CD4-positive, alpha-beta memory T cell (primary cell): ENCODE measurements around the gene SHD. TPM values are rescaled to one million over a fixed set of nuclear protein-coding genes. Genes with fewer than 3 reads are reported as not detected.
"Not testable (repeated sequence)": the region's sequence is repeated elsewhere in the genome, so short reads cannot be mapped to it uniquely, and the experiment has no call there.

Source experiments
- CTCF ChIA-PET: fragments of 350-600 bp; sonication (Branson Sonifier 250); formaldehyde crosslinking; loops from one replicate; lab custom pipeline; 2021; ENCODE audit warnings: inconsistent platforms; ENCODE audit not compliant: partially characterized antibody; lab: Charles Lee
- POLR2A ChIA-PET: fragments of 350-600 bp; sonication (Branson Sonifier 250); formaldehyde crosslinking; loops from one replicate; lab custom pipeline; 2021; ENCODE audit not compliant: partially characterized antibody; lab: Charles Lee
- DNase-seq, 5 donors: peaks; one replicate each; pipeline versions ENCODE4 v3.0.0 to v3.0.0-alpha.2; 2020 to 2022; ENCODE audit warnings: mixed read lengths in 1 of 5
- H3K27ac ChIP-seq: one replicate; pipeline ENCODE4 v1.7.0; 2013; ENCODE audit warnings: low read depth, low read length
- H3K27me3 ChIP-seq: 2 replicates; pipeline ENCODE4 v1.7.0; 2013; ENCODE audit warnings: mild to moderate bottlenecking, low read length, moderate library complexity; ENCODE audit not compliant: insufficient read depth
- H3K36me3 ChIP-seq: 2 replicates; pipeline ENCODE4 v1.7.0; 2013; ENCODE audit warnings: mild to moderate bottlenecking, low read length, moderate library complexity; ENCODE audit not compliant: insufficient read depth
- H3K4me1 ChIP-seq: 2 replicates; pipeline ENCODE4 v1.7.0; 2013; ENCODE audit warnings: mild to moderate bottlenecking, low read length, moderate library complexity; ENCODE audit not compliant: insufficient read depth
- H3K4me3 ChIP-seq, 2 donors: one replicate each; pipeline ENCODE4 v1.7.0; 2013; ENCODE audit warnings: low read length in 2 of 2, mild to moderate bottlenecking in 1 of 2
- H3K9me3 ChIP-seq, 2 donors: one replicate each; pipeline ENCODE4 v1.7.0; 2013; ENCODE audit warnings: low read length in 2 of 2, control low read depth in 1 of 2; ENCODE audit not compliant: control insufficient read depth in 1 of 2
- H3K27ac Mint-ChIP-seq, 7 donors: one replicate each; pipeline ENCODE4 v1.8.0; 2020 to 2021; ENCODE audit warnings: mixed read lengths in 7 of 7, mild to moderate bottlenecking in 6 of 7, inconsistent platforms in 3 of 7, moderate library complexity in 3 of 7
- H3K27me3 Mint-ChIP-seq, 2 donors: one replicate each; pipeline ENCODE4 v1.8.0; 2020 to 2021; ENCODE audit warnings: mixed read lengths in 2 of 2
- H3K36me3 Mint-ChIP-seq, 2 donors: one replicate each; pipeline ENCODE4 v1.8.0; 2020 to 2021; ENCODE audit warnings: mixed read lengths in 2 of 2, inconsistent platforms in 1 of 2, mild to moderate bottlenecking in 1 of 2
- H3K4me1 Mint-ChIP-seq, 4 donors: one replicate each; pipeline ENCODE4 v1.8.0; 2020 to 2021; ENCODE audit warnings: mixed read lengths in 4 of 4, mild to moderate bottlenecking in 1 of 4
- H3K4me3 Mint-ChIP-seq, 8 donors: one replicate each; pipeline ENCODE4 v1.8.0; 2020 to 2021; ENCODE audit warnings: mixed read lengths in 8 of 8, mild to moderate bottlenecking in 7 of 8, moderate library complexity in 6 of 8, inconsistent platforms in 3 of 8
- H3K9me3 Mint-ChIP-seq, 8 donors: one replicate each; pipeline ENCODE4 v1.8.0; 2020 to 2021; ENCODE audit warnings: mixed read lengths in 8 of 8, mild to moderate bottlenecking in 5 of 8, inconsistent platforms in 3 of 8, moderate library complexity in 1 of 8
- intact Hi-C: fragments of 100-400 bp; cut with micrococcal nuclease; formaldehyde crosslinking; loops from one replicate; pipeline ENCODE4 v1.15.1; 2023
- polyA plus RNA-seq, 2 donors: library from polyadenylated mRNA; unstranded; fragments of 300-500 nt; fragmentation: Illumina TruSeq; gene quantifications; one replicate each; pipeline ENCODE4 v1.2.3, GENCODE V29; 2021
- total RNA-seq, 2 experiments: library from RNA; stranded (reverse); gene quantifications; one replicate each; pipeline ENCODE4 v1.2.3, GENCODE V29; 2021

The SHD gene
- total and polyA plus RNA-seq, 4 experiments from 2014 or later = 0.58 TPM; not detected in 3

- no peaks in the 10 kb centered on the region for H3K4me1 ChIP-seq
- Mint-ChIP-seq H3K4me1 (no peaks in the 10 kb centered on the region), H3K4me3 (no peak overlapping the region), H3K27ac (no peak overlapping the region), H3K9me3 (no peaks in the 10 kb centered on the region), H3K36me3 (no peaks in the 10 kb centered on the region), H3K27me3 (peaks cover 3 to 12% of the 10 kb centered on the region in 2 donors)
- ChIA-PET POLR2A (interaction anchor here (1.2 kb wide), 1 partner anchor 12 kb away, joined by 3 read pairs; the partner anchor contains the start of gene YJU2), CTCF (interaction anchor here (1.0 to 1.3 kb wide), 2 partner anchors 15 to 291 kb away, joined by 3 read pairs; no protein-coding TSS in a partner anchor)
- DNase-seq = no peak
- H3K36me3 ChIP-seq = no peaks in the 10 kb centered on the region
- no peak overlapping the region for H3K27ac ChIP-seq
- H3K9me3 ChIP-seq = no peaks in the 10 kb centered on the region
- H3K4me3 ChIP-seq = no peak overlapping the region
- intact Hi-C loops = no loop called here
- H3K27me3 ChIP-seq = no peaks in the 10 kb centered on the region
Observed at GRCh38 chr19:4234142-4234861, 44.8 kb upstream of the SHD start.

DNA sequence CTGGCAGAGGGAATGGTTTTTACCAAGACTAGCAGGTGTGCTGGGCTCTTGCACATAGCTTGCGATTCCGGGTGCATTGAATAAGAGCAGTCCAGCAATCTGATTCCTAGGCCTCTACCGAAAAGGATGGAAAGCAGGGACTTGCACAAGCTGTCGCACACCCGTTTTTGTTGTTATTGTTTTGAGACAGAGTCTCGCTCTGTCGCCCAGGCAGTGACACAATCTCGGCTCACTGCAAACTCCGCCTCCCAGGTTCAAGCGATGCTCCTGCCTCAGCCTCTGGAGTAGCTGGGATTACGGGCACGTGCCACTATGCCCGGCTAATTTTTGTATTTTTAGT lies 44.2 kb upstream of the SHD start:
- H3K4me1 Mint-ChIP-seq = no peaks in the 10 kb centered on the region
- H3K36me3 Mint-ChIP-seq = no peaks in the 10 kb centered on the region
- no peaks in the 10 kb centered on the region for H3K9me3 ChIP-seq
- ChIA-PET CTCF (interaction anchor here (0.6 to 1.3 kb wide), 3 partner anchors 14 to 290 kb away, joined by 3 read pairs; no protein-coding TSS in a partner anchor), POLR2A (no interaction called here)
- DNase-seq = no peak
- intact Hi-C loops = no loop called here
- no peak overlapping the region for H3K27ac Mint-ChIP-seq
- H3K36me3 ChIP-seq = no peaks in the 10 kb centered on the region
- H3K27me3 Mint-ChIP-seq = peaks cover 3 to 9% of the 10 kb centered on the region in 2 donors
- no peak overlapping the region for H3K4me3 ChIP-seq
- H3K27ac ChIP-seq = no peak overlapping the region
- no peak overlapping the region for H3K4me3 Mint-ChIP-seq
- no peaks in the 10 kb centered on the region for H3K27me3 ChIP-seq
- no peaks in the 10 kb centered on the region for H3K9me3 Mint-ChIP-seq
- no peaks in the 10 kb centered on the region for H3K4me1 ChIP-seq

DNA sequence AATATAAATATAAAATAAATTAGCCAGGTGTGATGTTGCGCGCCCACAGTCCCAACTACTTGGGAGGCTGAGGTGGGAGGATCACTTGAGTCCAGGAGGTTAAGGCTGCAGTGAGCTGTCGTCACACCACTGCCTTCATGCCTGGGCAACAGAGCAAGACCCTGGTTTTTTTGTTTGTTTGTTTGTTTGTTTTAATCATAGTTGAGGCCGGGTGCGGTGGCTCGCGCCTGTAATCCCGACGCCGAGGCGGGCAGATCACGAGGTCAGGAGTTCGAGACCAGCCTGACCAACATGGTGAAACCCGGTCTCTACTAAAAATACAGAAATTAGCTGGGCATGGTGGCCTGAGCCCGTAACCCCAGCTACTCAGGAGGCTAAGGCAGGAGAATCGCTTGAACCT lies 41.6 kb upstream of the SHD start:
- H3K27me3 Mint-ChIP-seq, CTCF ChIA-PET, H3K27ac Mint-ChIP-seq, H3K27me3 ChIP-seq, H3K4me3 ChIP-seq, H3K36me3 ChIP-seq, intact Hi-C loops, H3K4me3 Mint-ChIP-seq, DNase-seq, H3K27ac ChIP-seq, H3K36me3 Mint-ChIP-seq, H3K4me1 Mint-ChIP-seq, H3K4me1 ChIP-seq, H3K9me3 ChIP-seq: not testable (repeated sequence)
- POLR2A ChIA-PET = interaction anchor here (0.7 kb wide), 1 partner anchor 9 kb away, joined by 3 read pairs; the partner anchor contains the start of gene YJU2
- H3K9me3 Mint-ChIP-seq = peaks cover 0 to 14% (median 8%) of the 10 kb centered on the region in 8 donors

- Histone ChIP-seq H3K27ac (no peak overlapping the region), H3K36me3 (no peaks in the 10 kb centered on the region), H3K4me1 (no peaks in the 10 kb centered on the region), H3K27me3 (no peaks in the 10 kb centered on the region), H3K9me3 (no peaks in the 10 kb centered on the region), H3K4me3 (no peak overlapping the region)
- Mint-ChIP-seq H3K36me3 (peaks cover 0 to 5% of the 10 kb centered on the region in 2 donors), H3K4me3 (no peak overlapping the region), H3K27ac (no peak overlapping the region), H3K4me1 (no peaks in the 10 kb centered on the region), H3K9me3 (peaks cover 0 to 15% (median 11%) of the 10 kb centered on the region in 8 donors), H3K27me3 (peaks cover 3 to 4% of the 10 kb centered on the region in 2 donors)
- intact Hi-C loops = no loop called here
- DNase-seq = no peak
- CTCF ChIA-PET = no interaction called here
- POLR2A ChIA-PET = no interaction called here
Observed at GRCh38 chr19:4238831-4239230, 40.2 kb upstream of the SHD start.

DNA sequence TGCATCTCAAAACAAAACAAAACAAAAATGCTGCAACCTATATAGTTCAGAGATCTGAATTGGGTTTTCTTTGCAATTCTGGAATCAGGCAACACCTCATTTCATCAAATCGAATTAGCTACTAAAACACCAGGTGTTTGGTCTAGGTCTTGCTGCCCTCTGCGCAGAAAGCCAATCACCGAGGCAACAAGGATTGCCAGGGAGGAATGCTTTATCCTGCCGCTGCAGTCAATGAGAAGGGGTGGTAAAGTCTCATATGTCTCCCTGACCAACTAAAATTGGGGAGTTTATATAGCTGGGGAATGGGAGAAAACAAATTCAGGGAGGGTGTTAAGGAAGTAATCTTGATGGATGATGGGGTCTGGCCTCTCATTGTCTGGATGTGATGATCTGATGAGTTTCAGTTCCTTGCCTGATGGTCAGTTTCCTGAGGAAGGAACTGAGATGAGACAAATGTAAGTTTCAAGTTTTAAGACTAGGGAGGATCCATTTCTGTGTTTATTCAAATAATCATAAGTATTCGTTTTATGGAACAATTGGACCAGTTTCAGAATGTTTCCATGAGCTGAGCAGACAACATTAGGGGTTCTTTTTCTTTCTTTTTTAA lies 37.1 kb upstream of the SHD start:
- H3K27ac ChIP-seq = no peak overlapping the region

DNA sequence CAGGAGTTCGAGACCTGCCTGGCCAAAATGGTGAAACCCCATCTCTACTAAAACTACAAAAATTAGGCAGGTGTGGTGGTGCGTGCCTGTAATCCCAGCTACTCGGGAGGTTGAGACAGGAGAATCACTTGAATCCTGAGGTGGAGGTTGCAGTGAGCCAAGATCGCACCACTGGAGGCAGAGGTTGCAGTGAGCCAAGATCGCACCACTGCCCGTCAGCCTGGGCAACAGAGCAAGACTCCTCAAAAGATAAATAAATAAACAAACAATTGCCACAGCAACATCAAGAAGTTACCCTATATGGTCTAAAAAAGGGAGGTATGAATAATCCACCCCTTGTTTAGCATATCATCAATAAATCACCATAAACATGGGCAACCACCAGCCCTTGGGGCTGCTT lies 33.1 kb upstream of the SHD start:
- H3K4me3 Mint-ChIP-seq = peak overlapping the region in 3 of 8 donors; percentile 20 to 51 (median 48)
- H3K27me3 Mint-ChIP-seq, H3K27me3 ChIP-seq, intact Hi-C loops, DNase-seq, CTCF ChIA-PET, H3K9me3 ChIP-seq, H3K4me3 ChIP-seq: not testable (repeated sequence)
- peaks cover 25 to 30% of the 10 kb centered on the region in 2 donors for H3K36me3 Mint-ChIP-seq
- H3K27ac Mint-ChIP-seq = peak overlapping the region in 3 of 7 donors; percentile 98 to 100 (median 99)
- H3K27ac ChIP-seq = peak overlapping the region; percentile 99
- POLR2A ChIA-PET = interaction anchor here (1.8 kb wide), 1 partner anchor 225 kb away, joined by 17 read pairs; the partner anchor contains the start of gene HDGFL2
- H3K36me3 ChIP-seq = peaks cover 27% of the 10 kb centered on the region
- peaks cover 6 to 31% (median 20%) of the 10 kb centered on the region in 4 donors for H3K4me1 Mint-ChIP-seq
- H3K4me1 ChIP-seq = peaks cover 16% of the 10 kb centered on the region
- H3K9me3 Mint-ChIP-seq = peaks cover 0 to 19% (median 11%) of the 10 kb centered on the region in 8 donors

More for the DNA sequence above, 37.1 kb upstream of the SHD start:
- H3K27me3 ChIP-seq = no peaks in the 10 kb centered on the region
- POLR2A ChIA-PET = no interaction called here
- H3K4me3 ChIP-seq = no peak overlapping the region
- Mint-ChIP-seq H3K27ac (no peak overlapping the region), H3K27me3 (peaks cover 0 to 4% of the 10 kb centered on the region in 2 donors), H3K36me3 (peaks cover 3 to 5% of the 10 kb centered on the region in 2 donors), H3K4me1 (peaks cover 4 to 7% (median 6%) of the 10 kb centered on the region in 4 donors), H3K4me3 (no peak overlapping the region), H3K9me3 (peaks cover 0 to 16% (median 11%) of the 10 kb centered on the region in 8 donors)
- peaks cover 5% of the 10 kb centered on the region for H3K4me1 ChIP-seq
- intact Hi-C loops = no loop called here
- DNase-seq = no peak
- H3K36me3 ChIP-seq = no peaks in the 10 kb centered on the region
- CTCF ChIA-PET = no interaction called here
- H3K9me3 ChIP-seq = no peaks in the 10 kb centered on the region
